ENCODE measurements around the gene NPBWR2. TPM values are rescaled to one million over a fixed set of nuclear protein-coding genes. Genes with fewer than 3 reads are reported as not detected.

Gene NPBWR2
- total RNA-seq, 1 donor from 2014 or later, result not detected

- Mint-ChIP-seq H3K9me3 (ENCODE audit: unreplicated experiment) (no peaks in the 10 kb centered on the region), H3K36me3 (ENCODE audit: low read depth, unreplicated experiment) (no peaks in the 10 kb centered on the region), H3K4me3 (ENCODE audit: unreplicated experiment) (no peak overlapping the region), H3K27me3 (ENCODE audit: unreplicated experiment) (peaks cover 10% of the 10 kb centered on the region), H3K4me1 (ENCODE audit: unreplicated experiment) (peaks cover 2% of the 10 kb centered on the region), H3K27ac (ENCODE audit: unreplicated experiment) (no peak overlapping the region)
- no peak for TF ChIP-seq CTCF (IDR thresholded peaks at IDR 0.05; ENCODE audit: unreplicated experiment)
- no peak for DNase-seq (ENCODE audit: low spot score)
These were observed 8.7 kb upstream of the NPBWR2 start for GRCh38 chr20:64116016-64116415.

DNA sequence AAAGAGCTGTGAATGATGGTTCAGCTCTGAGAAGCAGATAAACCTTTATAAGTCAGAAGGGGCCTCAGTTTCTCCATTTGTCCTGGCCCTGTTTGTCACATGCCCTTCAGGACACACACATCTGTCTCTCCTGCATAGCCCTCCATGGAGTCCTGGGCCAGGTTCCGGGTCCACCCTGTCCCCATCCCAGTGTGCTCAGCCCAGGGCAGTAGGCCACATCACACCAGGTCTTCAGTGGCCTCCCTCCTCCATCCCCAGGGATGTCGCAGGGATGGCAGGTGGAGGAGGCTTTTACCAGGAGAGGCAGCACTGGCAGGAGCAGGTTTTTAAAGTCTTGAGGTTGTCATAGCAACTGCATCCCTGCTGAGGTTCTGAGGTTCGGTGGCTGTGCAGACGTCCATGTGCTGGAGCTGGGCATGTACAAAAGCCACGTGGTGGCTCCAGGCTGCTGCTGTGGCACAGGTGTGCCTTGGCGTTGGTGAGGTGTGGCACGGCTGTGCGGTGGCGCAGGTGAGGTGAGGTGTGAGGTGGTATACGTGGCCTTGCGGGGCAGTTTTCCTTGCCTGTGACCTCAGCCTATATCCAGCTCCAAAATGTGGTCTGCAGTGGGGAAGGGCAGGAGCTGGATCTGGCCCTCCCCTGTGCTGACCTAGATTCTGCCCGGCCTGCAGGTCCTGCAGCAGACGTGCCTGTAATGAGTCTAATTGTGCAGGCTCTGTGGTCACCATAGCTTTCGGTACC is 8.0 kb upstream of the NPBWR2 start:
- no peak for TF ChIP-seq CTCF (IDR thresholded peaks at IDR 0.05; ENCODE audit: unreplicated experiment)
- Mint-ChIP-seq H3K4me1 (ENCODE audit: unreplicated experiment) (peaks cover 2% of the 10 kb centered on the region), H3K4me3 (ENCODE audit: unreplicated experiment) (no peak overlapping the region), H3K27me3 (ENCODE audit: unreplicated experiment) (peaks cover 9% of the 10 kb centered on the region), H3K36me3 (ENCODE audit: low read depth, unreplicated experiment) (no peaks in the 10 kb centered on the region), H3K9me3 (ENCODE audit: unreplicated experiment) (no peaks in the 10 kb centered on the region), H3K27ac (ENCODE audit: unreplicated experiment) (no peak overlapping the region)
- DNase-seq (ENCODE audit: low spot score), result no peak

DNA sequence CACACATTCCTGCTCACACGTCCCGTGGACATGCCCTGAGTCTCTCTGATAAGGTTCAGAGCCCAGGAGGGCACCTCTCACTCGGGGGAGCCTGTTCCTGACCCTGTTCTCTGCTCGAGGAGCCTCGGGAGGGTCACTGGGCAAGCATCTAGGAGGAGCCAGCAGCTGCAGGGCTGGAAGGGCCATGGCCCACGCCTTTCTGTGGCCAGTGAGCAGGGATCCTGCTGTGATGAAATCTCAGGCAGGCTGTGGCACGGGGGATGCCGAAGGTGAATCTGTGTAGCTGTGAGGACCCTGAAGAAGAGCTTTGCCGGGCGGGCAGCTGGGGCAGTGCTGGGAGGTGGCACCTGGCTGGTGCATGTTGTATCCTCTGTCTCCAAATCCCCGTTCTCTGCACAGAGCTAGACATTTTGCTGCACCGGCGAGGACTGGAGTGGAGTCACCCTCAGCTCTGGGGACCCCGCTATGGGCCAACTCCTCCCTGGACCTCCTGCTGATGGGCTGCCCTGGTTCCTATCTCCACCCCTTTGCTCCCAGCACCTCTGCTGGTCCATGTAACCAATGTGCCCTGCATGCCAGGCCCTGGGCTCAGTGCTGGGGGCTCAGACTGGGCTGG is 7.1 kb upstream of the NPBWR2 start:
- H3K27ac Mint-ChIP-seq (ENCODE audit: unreplicated experiment), result no peak overlapping the region
- no peaks in the 10 kb centered on the region for H3K36me3 Mint-ChIP-seq (ENCODE audit: low read depth, unreplicated experiment)
- no peak for TF ChIP-seq CTCF (IDR thresholded peaks at IDR 0.05; ENCODE audit: unreplicated experiment)
- peaks cover 6% of the 10 kb centered on the region for H3K27me3 Mint-ChIP-seq (ENCODE audit: unreplicated experiment)
- DNase-seq (ENCODE audit: low spot score), result no peak
- no peak overlapping the region for H3K4me3 Mint-ChIP-seq (ENCODE audit: unreplicated experiment)
- no peaks in the 10 kb centered on the region for H3K4me1 Mint-ChIP-seq (ENCODE audit: unreplicated experiment)
- H3K9me3 Mint-ChIP-seq (ENCODE audit: unreplicated experiment), result no peaks in the 10 kb centered on the region

DNA sequence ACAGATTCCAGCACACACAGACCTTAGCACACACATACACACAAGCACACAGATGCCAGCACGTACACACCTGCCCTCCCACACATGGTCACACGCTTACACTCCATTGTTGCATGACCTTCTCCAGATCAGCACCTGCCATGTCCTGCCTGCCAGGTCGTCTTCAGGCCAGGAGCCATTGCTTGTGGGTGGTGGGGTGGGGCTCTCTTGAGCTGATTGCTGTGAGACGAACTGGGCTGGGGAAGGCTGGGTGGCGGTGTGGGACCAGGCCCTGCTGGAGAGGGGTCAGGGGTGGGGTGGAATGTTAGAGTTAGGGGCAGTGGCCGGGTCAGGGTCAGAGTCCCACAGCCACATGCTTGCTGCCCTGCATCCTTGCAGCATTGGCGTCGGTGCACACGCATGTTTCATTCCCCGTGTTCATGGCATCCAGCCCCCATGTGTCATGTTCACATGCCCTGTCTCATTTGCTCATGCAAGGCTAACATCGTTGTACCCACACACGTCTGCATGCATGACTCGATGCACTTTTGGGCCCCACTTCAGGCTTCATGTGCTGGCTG is 6.5 kb upstream of the NPBWR2 start:
- TF ChIP-seq CTCF (IDR thresholded peaks at IDR 0.05; ENCODE audit: unreplicated experiment), result no peak
- H3K27ac Mint-ChIP-seq (ENCODE audit: unreplicated experiment), result no peak overlapping the region
- H3K9me3 Mint-ChIP-seq (ENCODE audit: unreplicated experiment), result no peaks in the 10 kb centered on the region
- no peaks in the 10 kb centered on the region for H3K36me3 Mint-ChIP-seq (ENCODE audit: low read depth, unreplicated experiment)
- H3K4me1 Mint-ChIP-seq (ENCODE audit: unreplicated experiment), result no peaks in the 10 kb centered on the region
- H3K4me3 Mint-ChIP-seq (ENCODE audit: unreplicated experiment), result no peak overlapping the region
- H3K27me3 Mint-ChIP-seq (ENCODE audit: unreplicated experiment), result peaks cover 6% of the 10 kb centered on the region
- no peak for DNase-seq (ENCODE audit: low spot score)

- TF ChIP-seq CTCF (IDR thresholded peaks at IDR 0.05; ENCODE audit: unreplicated experiment), result no peak
- Mint-ChIP-seq H3K9me3 (ENCODE audit: unreplicated experiment) (no peaks in the 10 kb centered on the region), H3K27ac (ENCODE audit: unreplicated experiment) (no peak overlapping the region), H3K36me3 (ENCODE audit: low read depth, unreplicated experiment) (no peaks in the 10 kb centered on the region), H3K27me3 (ENCODE audit: unreplicated experiment) (peaks cover 6% of the 10 kb centered on the region), H3K4me3 (ENCODE audit: unreplicated experiment) (no peak overlapping the region), H3K4me1 (ENCODE audit: unreplicated experiment) (no peaks in the 10 kb centered on the region)
- no peak for DNase-seq (ENCODE audit: low spot score)
These were observed 6.0 kb upstream of the NPBWR2 start for GRCh38 chr20:64113444-64113775.

Data from endothelial cell (in vitro differentiated cells).